Prostate gland (tissue), 2 donors: ENCODE data around the gene RAMACL.

Experiments
- POLR2A ChIP-seq: fragments of 450-650 bp; IDR thresholded peaks from one replicate; pipeline ENCODE4 v1.6.1; 2016; ENCODE audit warnings: antibody characterized with exemption, mild to moderate bottlenecking
- POLR2AphosphoS5 ChIP-seq: sonication (generic); formaldehyde crosslinking; IDR thresholded peaks from one replicate; pipeline ENCODE4 v1.6.1; 2017; ENCODE audit warnings: antibody characterized with exemption
- TF ChIP-seq, protein P1 (sequence below), 4 experiments: fragments of 200-600 bp in 2 of 4; fragments of 450-650 bp in 2 of 4; sonication (generic) in 2 of 4; IDR thresholded peaks; 1 replicate in 3 of 4; 2 replicates in 1 of 4; pipeline ENCODE4 v1.5.1; 2016 to 2019; ENCODE audit warnings: antibody characterized with exemption in 4 of 4, mild to moderate bottlenecking in 2 of 4, moderate library complexity in 2 of 4

DNA sequence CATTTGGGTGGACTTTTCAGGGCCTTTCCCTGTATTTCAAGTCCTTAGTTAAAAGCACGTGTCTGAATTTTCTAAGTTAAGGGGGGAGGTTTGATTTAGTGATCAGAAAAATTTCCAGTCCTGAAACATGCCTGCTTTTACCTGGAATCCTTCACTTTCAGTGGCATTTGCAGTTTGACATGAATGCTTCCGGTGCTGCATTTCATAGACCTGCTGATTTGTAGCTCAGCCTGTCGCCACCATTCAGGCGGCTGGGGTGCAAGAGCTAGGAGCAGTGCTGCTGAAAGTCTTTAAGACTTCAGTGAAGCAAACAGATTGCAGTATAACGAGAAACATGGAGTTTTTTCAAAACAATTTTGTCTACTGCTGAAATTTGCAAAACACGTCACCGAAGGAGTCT is 26.5 kb upstream of the RAMACL start:
- TF ChIP-seq, protein P1, sequence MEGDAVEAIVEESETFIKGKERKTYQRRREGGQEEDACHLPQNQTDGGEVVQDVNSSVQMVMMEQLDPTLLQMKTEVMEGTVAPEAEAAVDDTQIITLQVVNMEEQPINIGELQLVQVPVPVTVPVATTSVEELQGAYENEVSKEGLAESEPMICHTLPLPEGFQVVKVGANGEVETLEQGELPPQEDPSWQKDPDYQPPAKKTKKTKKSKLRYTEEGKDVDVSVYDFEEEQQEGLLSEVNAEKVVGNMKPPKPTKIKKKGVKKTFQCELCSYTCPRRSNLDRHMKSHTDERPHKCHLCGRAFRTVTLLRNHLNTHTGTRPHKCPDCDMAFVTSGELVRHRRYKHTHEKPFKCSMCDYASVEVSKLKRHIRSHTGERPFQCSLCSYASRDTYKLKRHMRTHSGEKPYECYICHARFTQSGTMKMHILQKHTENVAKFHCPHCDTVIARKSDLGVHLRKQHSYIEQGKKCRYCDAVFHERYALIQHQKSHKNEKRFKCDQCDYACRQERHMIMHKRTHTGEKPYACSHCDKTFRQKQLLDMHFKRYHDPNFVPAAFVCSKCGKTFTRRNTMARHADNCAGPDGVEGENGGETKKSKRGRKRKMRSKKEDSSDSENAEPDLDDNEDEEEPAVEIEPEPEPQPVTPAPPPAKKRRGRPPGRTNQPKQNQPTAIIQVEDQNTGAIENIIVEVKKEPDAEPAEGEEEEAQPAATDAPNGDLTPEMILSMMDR (IDR thresholded peaks at IDR 0.05) = no peak
- TF ChIP-seq POLR2A (no peak), POLR2AphosphoS5 (no peak)
